ENCODE measurements around the gene SLAIN2.
"Not testable (repeated sequence)": the region's sequence is repeated elsewhere in the genome, so short reads cannot be mapped to it uniquely, and the experiment has no call there.

The SLAIN2 gene

GRCh38 chr4:48300004-48300403 is 41.3 kb upstream of the SLAIN2 start:
- Histone ChIP-seq H3K27me3 (no peaks in the 10 kb centered on the region), H3K4me3 (no peak overlapping the region), H3K9me3 (no peaks in the 10 kb centered on the region), H3K27ac (no peak overlapping the region), H3K4me1 (peaks cover 0 to 4% (median 0%) of the 10 kb centered on the region in 4 donors), H3K36me3 (no peaks in the 10 kb centered on the region)
- TF ChIP-seq CTCF (IDR thresholded peaks at IDR 0.05), result no peak
- intact Hi-C loops (cut with DNase I; ENCODE audit: low total_unique reads), result no loop called here
- DNase-seq, result no peak

- H3K27me3 ChIP-seq, result no peaks in the 10 kb centered on the region
- no peaks in the 10 kb centered on the region for H3K9me3 ChIP-seq
- H3K36me3 ChIP-seq, result no peaks in the 10 kb centered on the region
- intact Hi-C loops (cut with DNase I; ENCODE audit: low total_unique reads), result no loop called here
- no peak for TF ChIP-seq CTCF (IDR thresholded peaks at IDR 0.05)
- no peak for DNase-seq
- H3K4me1 ChIP-seq, result no peaks in the 10 kb centered on the region
- H3K27ac ChIP-seq, result no peak overlapping the region
- no peak overlapping the region for H3K4me3 ChIP-seq
Measured at GRCh38 chr4:48305508-48305907, 35.8 kb upstream of the SLAIN2 start.

GRCh38 chr4:48307528-48307927 is 33.8 kb upstream of the SLAIN2 start:
- TF ChIP-seq CTCF (IDR thresholded peaks at IDR 0.05), result no peak
- no peaks in the 10 kb centered on the region for H3K9me3 ChIP-seq
- H3K4me1 ChIP-seq, result no peaks in the 10 kb centered on the region
- no peak overlapping the region for H3K27ac ChIP-seq
- DNase-seq, result no peak
- H3K27me3 ChIP-seq, result no peaks in the 10 kb centered on the region
- H3K36me3 ChIP-seq, result no peaks in the 10 kb centered on the region
- intact Hi-C loops (cut with DNase I; ENCODE audit: low total_unique reads), result no loop called here
- no peak overlapping the region for H3K4me3 ChIP-seq

- no peak for TF ChIP-seq CTCF (IDR thresholded peaks at IDR 0.05)
- H3K9me3 ChIP-seq, result no peaks in the 10 kb centered on the region
- DNase-seq, result no peak
- no peak overlapping the region for H3K4me3 ChIP-seq
- no peaks in the 10 kb centered on the region for H3K4me1 ChIP-seq
- no peaks in the 10 kb centered on the region for H3K36me3 ChIP-seq
- no peak overlapping the region for H3K27ac ChIP-seq
- intact Hi-C loops (cut with DNase I; ENCODE audit: low total_unique reads), result no loop called here
- H3K27me3 ChIP-seq, result no peaks in the 10 kb centered on the region
Measured at GRCh38 chr4:48308901-48309300, 32.4 kb upstream of the SLAIN2 start.

DNA sequence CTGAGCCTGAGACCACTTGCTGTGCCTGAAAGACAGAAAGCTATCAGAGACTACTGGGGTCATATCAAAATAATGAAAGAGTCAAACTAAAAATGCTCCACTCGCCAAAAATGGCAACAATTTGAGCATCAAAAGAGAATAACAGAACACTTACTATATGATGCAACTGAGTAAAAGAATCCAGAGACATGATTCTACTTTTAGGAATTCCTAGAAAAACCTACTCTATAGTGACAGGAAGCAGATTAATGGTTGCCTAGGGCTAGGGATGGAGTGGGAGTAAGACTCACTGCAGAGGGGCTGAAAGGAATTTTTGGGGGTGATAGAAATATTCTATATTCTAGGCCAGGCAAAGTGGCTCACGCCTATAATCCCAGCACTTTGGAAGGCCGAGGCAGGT is 29.4 kb upstream of the SLAIN2 start:
- Histone ChIP-seq H3K4me1 (peaks cover 0 to 5% (median 0%) of the 10 kb centered on the region in 4 donors), H3K27me3 (no peaks in the 10 kb centered on the region), H3K36me3 (no peaks in the 10 kb centered on the region), H3K27ac (no peak overlapping the region), H3K4me3 (no peak overlapping the region), H3K9me3 (no peaks in the 10 kb centered on the region)
- intact Hi-C loops (cut with DNase I; ENCODE audit: low total_unique reads), result no loop called here
- no peak for TF ChIP-seq CTCF (IDR thresholded peaks at IDR 0.05)
- DNase-seq, result no peak

DNA sequence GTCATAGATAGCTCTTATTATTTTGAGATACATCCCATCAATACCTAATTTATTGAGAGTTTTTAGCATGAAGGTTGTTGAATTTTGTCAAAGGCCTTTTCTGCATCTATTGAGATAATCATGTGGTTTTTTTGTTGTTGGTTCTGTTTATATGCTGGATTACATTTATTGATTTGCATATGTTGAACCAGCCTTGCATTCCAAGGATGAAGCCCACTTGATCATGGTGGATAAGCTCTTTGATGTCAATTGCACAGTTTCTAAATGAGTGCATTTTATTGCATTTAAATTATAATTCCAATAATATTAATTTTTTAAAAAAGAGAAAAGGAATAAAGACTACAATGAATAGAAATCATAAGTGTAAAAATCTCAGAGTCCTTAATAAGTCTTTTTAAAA is 26.6 kb upstream of the SLAIN2 start:
- H3K27me3 ChIP-seq; H3K36me3 ChIP-seq; DNase-seq; H3K9me3 ChIP-seq; H3K27ac ChIP-seq; intact Hi-C loops (cut with DNase I; ENCODE audit: low total_unique reads); H3K4me1 ChIP-seq; H3K4me3 ChIP-seq: not testable (repeated sequence)

Measured in tibial artery (tissue), 4 donors.